K562 (cell line): ENCODE measurements around the gene YOD1. TPM values are rescaled to one million over a fixed set of nuclear protein-coding genes. Genes with fewer than 3 reads are reported as not detected.

ENCODE experiments used
- CHD4 ChIP-seq: fragments of 200-600 bp; sonication (generic); IDR thresholded peaks from 3 replicates; pipeline ENCODE4 v1.6.1; 2012; ENCODE audit warnings: low read depth, mild to moderate bottlenecking, mixed read lengths, low read length, inconsistent platforms; ENCODE audit not compliant: insufficient read depth, insufficient replicate concordance, poor library complexity, severe bottlenecking
- LARP7 ChIP-seq: fragments of 450-650 bp; IDR thresholded peaks from 2 replicates; pipeline ENCODE4 v1.6.1; 2016
- MXI1 ChIP-seq: IDR thresholded peaks from 2 replicates; pipeline ENCODE4 v1.6.1; 2011; ENCODE audit warnings: low read depth, mild to moderate bottlenecking, improper control_type of control experiment, low read length
- MYBL2 ChIP-seq, 2 experiments: fragments of 450-650 bp in 1 of 2; sonication (generic) in 1 of 2; formaldehyde crosslinking in 1 of 2; IDR thresholded peaks; 2 replicates each; pipeline versions ENCODE4 v1.6.1 to v1.8.1; 2017 to 2022; ENCODE audit warnings: borderline replicate concordance in 1 of 2, inconsistent platforms in 1 of 2, low read depth in 1 of 2, mild to moderate bottlenecking in 1 of 2, missing genetic modification reagents in 1 of 2, moderate library complexity in 1 of 2
- NFRKB ChIP-seq: fragments of 450-650 bp; IDR thresholded peaks from 2 replicates; pipeline ENCODE4 v1.6.1; 2016; ENCODE audit warnings: low read depth
- NR0B1 ChIP-seq: fragments of 450-650 bp; IDR thresholded peaks from one replicate; pipeline ENCODE4 v1.6.1; 2018; ENCODE audit warnings: mild to moderate bottlenecking, moderate library complexity; ENCODE audit not compliant: partially characterized antibody
- OTX1 ChIP-seq: fragments of 450-650 bp; formaldehyde crosslinking; IDR thresholded peaks from 2 replicates; pipeline ENCODE4 v1.4.0; 2022; ENCODE audit warnings: mild to moderate bottlenecking
- PCBP2 ChIP-seq: fragments of 200-400 bp; formaldehyde crosslinking; IDR thresholded peaks from 2 replicates; pipeline ENCODE4 v1.6.1; 2018; ENCODE audit warnings: low read length, low read depth, mild to moderate bottlenecking, moderate library complexity; ENCODE audit not compliant: poor library complexity, severe bottlenecking
- RFX7 ChIP-seq: fragments of 250-450 bp; sonication (Bioruptor Pico); IDR thresholded peaks from 2 replicates; pipeline ENCODE4 v1.5.1; 2021; ENCODE audit warnings: mild to moderate bottlenecking
- SOX6 ChIP-seq: fragments of 450-650 bp; IDR thresholded peaks from 2 replicates; pipeline ENCODE4 v1.6.1; 2014; ENCODE audit warnings: mild to moderate bottlenecking
- SP1 ChIP-seq: sonication (generic); formaldehyde crosslinking; IDR thresholded peaks from 2 replicates; pipeline ENCODE4 v1.8.1; 2022; ENCODE audit warnings: mild to moderate bottlenecking, missing genetic modification reagents
- TAF15 ChIP-seq: fragments of 200-400 bp; formaldehyde crosslinking; IDR thresholded peaks from 2 replicates; pipeline ENCODE4 v1.6.1; 2017; ENCODE audit warnings: mild to moderate bottlenecking, low read depth, low read length, moderate library complexity
- TGIF2 ChIP-seq: sonication (generic); formaldehyde crosslinking; IDR thresholded peaks from 2 replicates; pipeline ENCODE4 v1.8.1; 2022; ENCODE audit warnings: mild to moderate bottlenecking, missing genetic modification reagents, moderate library complexity
- THRAP3 ChIP-seq: fragments of 450-650 bp; IDR thresholded peaks from 2 replicates; pipeline ENCODE4 v1.6.1; 2016; ENCODE audit warnings: mild to moderate bottlenecking, inconsistent platforms, borderline replicate concordance
- USF1 ChIP-seq: sonication (generic); formaldehyde crosslinking; IDR thresholded peaks from 2 replicates; pipeline ENCODE4 v1.9.0; 2022; ENCODE audit warnings: mild to moderate bottlenecking, missing genetic modification reagents
- ZBTB2 ChIP-seq: fragments of 450-650 bp; IDR thresholded peaks from 2 replicates; pipeline ENCODE4 v1.6.1; 2016; ENCODE audit warnings: antibody characterized with exemption
- ZBTB34 ChIP-seq: fragments of 250-450 bp; sonication (Bioruptor Pico); IDR thresholded peaks from 2 replicates; pipeline ENCODE4 v1.8.0; 2021; ENCODE audit warnings: mild to moderate bottlenecking, moderate library complexity
- ZBTB8A ChIP-seq: fragments of 450-650 bp; IDR thresholded peaks from 2 replicates; pipeline ENCODE4 v1.6.1; 2018; ENCODE audit warnings: mild to moderate bottlenecking, moderate library complexity; ENCODE audit not compliant: partially characterized antibody
- ZNF12 ChIP-seq: sonication (generic); formaldehyde crosslinking; IDR thresholded peaks from 2 replicates; pipeline ENCODE4 v1.4.0; 2020; ENCODE audit warnings: mild to moderate bottlenecking, missing genetic modification reagents
- ZNF23 ChIP-seq: fragments of 250-450 bp; sonication (Bioruptor Pico); IDR thresholded peaks from 2 replicates; pipeline ENCODE4 v1.4.0; 2020; ENCODE audit warnings: mild to moderate bottlenecking
- ZNF384 ChIP-seq: IDR thresholded peaks from 2 replicates; pipeline ENCODE4 v1.6.1; 2012; ENCODE audit warnings: low read depth, low read length, improper control_type of control experiment
- ZNF431 ChIP-seq: sonication (generic); formaldehyde crosslinking; IDR thresholded peaks from 2 replicates; pipeline ENCODE4 v1.8.0; 2022; ENCODE audit warnings: mild to moderate bottlenecking, missing genetic modification reagents
- polyA plus RNA-seq, 8 experiments: library from polyadenylated mRNA; depleted of rRNA in 4 of 8; stranded (reverse) in 5 of 8; unstranded in 3 of 8; fragments of >200 nt; fragmentation: Nextera tagmentation in 2 of 8; fragmentation: Illumina TruSeq in 1 of 8; extraction: Ambion mirVana in 2 of 8; extraction: Trizol in 1 of 8; gene quantifications; 2 replicates each; pipeline versions ENCODE4 v1.2.1 to v1.2.3, GENCODE V29; 2011 to 2014; ENCODE audit warnings: inconsistent platforms in 1 of 8, missing spikeins in 1 of 8
- total RNA-seq, 7 experiments: library from RNA; depleted of rRNA in 6 of 7; stranded (reverse); fragments of >200 nt in 6 of 7; fragmentation: Illumina TruSeq in 2 of 7; extraction: Trizol in 2 of 7; gene quantifications; 2 replicates each; pipeline versions ENCODE4 v1.2.1 to v1.2.3, GENCODE V29; 2011 to 2021; ENCODE audit warnings: low replicate concordance in 1 of 7
- TF ChIP-seq, protein P1 (sequence below), 2 experiments: fragments of 250-450 bp in 1 of 2; fragments of 450-650 bp in 1 of 2; sonication (Bioruptor Pico) in 1 of 2; IDR thresholded peaks; 2 replicates each; pipeline versions ENCODE4 v1.6.1 to v1.8.0; 2016 to 2021; ENCODE audit warnings: mild to moderate bottlenecking in 2 of 2, moderate library complexity in 2 of 2, missing compliant biosample characterization in 1 of 2, missing genetic modification characterization in 1 of 2

YOD1 gene
- total and polyA plus RNA-seq, 9 of the 15 experiments (the other 6 are each of a cell fraction or from before 2014, with no cell fraction given) = 18.2 to 78.1 (median 46.9) TPM

- no peak for TF ChIP-seq MYBL2 (IDR thresholded peaks at IDR 0.05; ENCODE audit: low read depth)
- no peak for TF ChIP-seq MYBL2 (CRISPR knock-in tag; IDR thresholded peaks at IDR 0.05; ENCODE audit: borderline replicate concordance)
- no peak for TF ChIP-seq ZBTB8A
- no peak for TF ChIP-seq NR0B1
- no peak for TF ChIP-seq RFX7 (CRISPR knock-in tag)
- TF ChIP-seq USF1 (CRISPR knock-in tag) = no peak
- TF ChIP-seq, protein P1, sequence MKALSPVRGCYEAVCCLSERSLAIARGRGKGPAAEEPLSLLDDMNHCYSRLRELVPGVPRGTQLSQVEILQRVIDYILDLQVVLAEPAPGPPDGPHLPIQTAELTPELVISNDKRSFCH (CRISPR knock-in tag; IDR thresholded peaks at IDR 0.05) = no peak
- TF ChIP-seq, protein P1 (tag; IDR thresholded peaks at IDR 0.05) = no peak
- TF ChIP-seq OTX1 (CRISPR knock-in tag) = no peak
- TF ChIP-seq ZBTB34 (CRISPR knock-in tag) = no peak
- TF ChIP-seq CHD4 = no peak
- peak; percentile 91 for TF ChIP-seq NFRKB
- TF ChIP-seq ZNF12 = peak; percentile 93
- no peak for TF ChIP-seq ZNF384
- TF ChIP-seq THRAP3 = no peak
- no peak for TF ChIP-seq ZBTB2
- TF ChIP-seq MXI1 = peak; percentile 43; the same call in 1 of the 2 replicates
- TF ChIP-seq ZNF431 (CRISPR knock-in tag) = no peak
- no peak for TF ChIP-seq PCBP2
- TF ChIP-seq ZNF23 = no peak
- TF ChIP-seq SP1 (CRISPR knock-in tag) = no peak
- no peak for TF ChIP-seq TAF15
- no peak for TF ChIP-seq SOX6
- no peak for TF ChIP-seq LARP7
- TF ChIP-seq TGIF2 (CRISPR knock-in tag) = no peak
Observed at GRCh38 chr1:207050480-207051190, 373 bp downstream of the YOD1 start (continued).
